Keratinocyte (primary cell): Measurements from ENCODE around the gene AK2. TPM values are rescaled to one million over a fixed set of nuclear protein-coding genes. Genes with fewer than 3 reads are reported as not detected.

ENCODE experiments used
- DNase-seq: peaks from one replicate; pipeline ENCODE4 v3.0.0-alpha.2; 2011; ENCODE audit warnings: low read depth, missing footprints, low spot score
- FAIRE-seq: peaks from 2 replicates; lab custom pipeline; 2011; peaks lifted over from hg19 to GRCh38; lab: Jason Lieb, UNC
- H2AFZ ChIP-seq: 2 replicates; pipeline ENCODE4 v1.6.0; 2012; ENCODE audit warnings: low read length, control low read depth, inconsistent platforms; ENCODE audit not compliant: control insufficient read depth
- H3K27ac ChIP-seq: 2 replicates; pipeline ENCODE4 v1.5.1; 2011; ENCODE audit warnings: low read length; ENCODE audit not compliant: control insufficient read depth, insufficient read depth
- H3K27me3 ChIP-seq: 3 replicates; pipeline ENCODE4 v1.6.0; 2011; ENCODE audit warnings: low read length; ENCODE audit not compliant: control insufficient read depth, insufficient read depth; ENCODE audit errors: extremely low read depth
- H3K36me3 ChIP-seq, 2 experiments: 2 replicates in 1 of 2; 3 replicates in 1 of 2; pipeline ENCODE4 v1.5.1; 2011; ENCODE audit warnings: low read length in 2 of 2, mild to moderate bottlenecking in 1 of 2; ENCODE audit not compliant: control insufficient read depth in 2 of 2, insufficient read depth in 2 of 2; ENCODE audit errors: extremely low read depth in 1 of 2
- H3K4me1 ChIP-seq: 3 replicates; pipeline ENCODE4 v1.5.1; 2011; ENCODE audit warnings: low read length; ENCODE audit not compliant: control insufficient read depth, insufficient read depth; ENCODE audit errors: extremely low read depth
- H3K4me2 ChIP-seq: 3 replicates; pipeline ENCODE4 v1.6.0; 2011; ENCODE audit warnings: low read depth, low read length; ENCODE audit not compliant: control insufficient read depth, insufficient read depth; ENCODE audit errors: extremely low read depth
- H3K4me3 ChIP-seq, 3 experiments: fragments of 200-600 bp in 1 of 3; sonication (generic) in 1 of 3; 2 replicates in 2 of 3; 3 replicates in 1 of 3; pipeline ENCODE4 v1.5.1; 2011 to 2016; ENCODE audit warnings: low read length in 3 of 3, mild to moderate bottlenecking in 3 of 3, control low read depth in 2 of 3, inconsistent platforms in 1 of 3, low read depth in 1 of 3, mixed read lengths in 1 of 3, mixed run types in 1 of 3, moderate library complexity in 1 of 3; ENCODE audit not compliant: control insufficient read depth in 2 of 3, insufficient read depth in 2 of 3; ENCODE audit errors: extremely low read depth in 1 of 3
- H3K79me2 ChIP-seq: 2 replicates; pipeline ENCODE4 v1.6.0; 2012; ENCODE audit warnings: low read length; ENCODE audit not compliant: control insufficient read depth, insufficient read depth
- H3K9ac ChIP-seq: 3 replicates; pipeline ENCODE4 v1.6.0; 2011; ENCODE audit warnings: low read length; ENCODE audit not compliant: control insufficient read depth, insufficient read depth; ENCODE audit errors: extremely low read depth
- H3K9me1 ChIP-seq: 3 replicates; pipeline ENCODE4 v1.6.0; 2011; ENCODE audit warnings: low read length; ENCODE audit not compliant: control insufficient read depth, insufficient read depth; ENCODE audit errors: extremely low read depth
- H3K9me3 ChIP-seq: 2 replicates; pipeline ENCODE4 v1.5.1; 2012; ENCODE audit warnings: low read depth, low read length; ENCODE audit not compliant: control insufficient read depth
- H4K20me1 ChIP-seq: 3 replicates; pipeline ENCODE4 v1.6.0; 2011; ENCODE audit warnings: low read length; ENCODE audit not compliant: control insufficient read depth, insufficient read depth; ENCODE audit errors: extremely low read depth
- CTCF ChIP-seq, 3 experiments: IDR thresholded peaks in 1 of 3; conservative IDR thresholded peaks in 1 of 3; optimal IDR thresholded peaks in 1 of 3; 2 replicates in 2 of 3; 3 replicates in 1 of 3; pipeline versions ENCODE3 to v1.5.1; 2011; ENCODE audit warnings: low read length in 3 of 3, mild to moderate bottlenecking in 3 of 3, moderate library complexity in 2 of 3, control low read depth in 1 of 3, inconsistent platforms in 1 of 3; ENCODE audit not compliant: insufficient read depth in 2 of 3; ENCODE audit errors: extremely low read depth in 1 of 3
- EZH2 ChIP-seq: IDR thresholded peaks from one replicate; pipeline ENCODE4 v1.6.1; 2012; ENCODE audit warnings: inconsistent platforms, mild to moderate bottlenecking, low read length, moderate library complexity
- dilution Hi-C: fragments of 300-500 bp; cut with MboI; formaldehyde crosslinking; loops from one replicate; pipeline ENCODE4 v1.7.0; 2020; ENCODE audit warnings: low sequenced_read_pairs; ENCODE audit not compliant: extremely low pct_ligation_motif_present
- polyA plus RNA-seq, 5 experiments: library from polyadenylated mRNA; depleted of rRNA in 3 of 5; stranded (reverse) in 3 of 5; stranded (forward) in 1 of 5; unstranded in 1 of 5; fragments of >200 nt; gene quantifications; 1 replicate in 1 of 5; 2 replicates in 3 of 5; 3 replicates in 1 of 5; pipeline versions ENCODE4 v1.2.1 to v1.2.3, GENCODE V29; 2011 to 2012; ENCODE audit warnings: missing spikeins in 2 of 5, low read depth in 1 of 5, low replicate concordance in 1 of 5

AK2 gene
- polyA plus RNA-seq, 1 donor (not counting 4 experiments of a cell fraction or from before 2014, with no cell fraction given) = 258 TPM

DNA sequence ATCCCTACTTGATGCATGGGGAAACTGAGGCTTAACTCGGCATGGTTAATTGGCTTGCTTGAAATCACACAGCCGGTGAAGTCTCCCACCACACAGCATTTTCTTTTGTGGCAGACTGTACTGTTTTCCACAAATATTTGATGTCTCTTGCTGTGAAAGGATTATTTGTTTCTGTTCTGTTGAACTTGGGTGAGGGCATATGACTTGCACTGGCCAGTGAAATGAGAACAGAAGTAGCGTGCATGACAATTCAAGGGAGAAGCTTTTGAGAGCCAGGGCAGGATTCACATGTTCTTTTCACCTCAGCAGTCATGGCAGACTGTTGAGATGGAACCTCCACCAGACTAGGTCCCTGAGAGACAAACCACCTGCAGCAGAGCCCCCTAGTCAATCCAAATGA is 11.7 kb upstream of the AK2 start:
- no peaks in the 10 kb centered on the region for H3K9me3 ChIP-seq
- no peak overlapping the region for H3K4me2 ChIP-seq
- H3K79me2 ChIP-seq = no peaks in the 10 kb centered on the region
- no peaks in the 10 kb centered on the region for H3K9me1 ChIP-seq
- no peak for DNase-seq
- H3K27ac ChIP-seq = no peak overlapping the region
- H4K20me1 ChIP-seq = no peaks in the 10 kb centered on the region
- dilution Hi-C loops = no loop called here
- H2AFZ ChIP-seq = no peak overlapping the region
- H3K36me3 ChIP-seq = no peaks in the 10 kb centered on the region
- peaks cover 29% of the 10 kb centered on the region for H3K4me1 ChIP-seq
- no peaks in the 10 kb centered on the region for H3K27me3 ChIP-seq
- no peak for FAIRE-seq
- TF ChIP-seq CTCF (optimal IDR thresholded peaks at IDR 0.05 in 1 of 3, IDR thresholded peaks at IDR 0.05 in 1 of 3, conservative IDR thresholded peaks at IDR 0.05 in 1 of 3; ENCODE audit: extremely low read depth in 1 of 3, insufficient read depth in 2 of 3, low read length in 3 of 3) = no peak
- TF ChIP-seq EZH2 = no peak
- H3K9ac ChIP-seq = no peak overlapping the region
- H3K4me3 ChIP-seq = no peak overlapping the region

DNA sequence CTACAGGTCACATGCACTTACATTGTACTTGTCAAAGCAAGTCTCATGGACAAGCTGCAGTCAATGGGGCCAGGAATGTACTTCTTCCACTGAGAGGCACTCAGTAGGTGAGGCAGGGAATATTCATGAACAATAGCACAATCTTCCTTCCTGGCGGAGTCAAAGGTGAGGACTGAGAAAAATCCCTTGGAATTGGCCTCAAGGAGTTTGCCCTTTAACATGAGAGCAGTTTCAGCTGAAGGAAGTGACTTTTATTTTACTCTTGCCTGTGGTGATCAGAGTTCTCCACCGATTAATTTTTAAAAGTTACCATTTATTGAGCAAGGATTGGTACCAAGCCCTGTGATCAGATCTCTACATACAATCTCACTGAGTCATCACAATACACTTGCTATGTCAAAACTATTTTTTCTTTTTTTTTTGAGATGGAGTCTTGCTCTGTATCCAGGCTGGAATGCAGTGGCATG is 11.2 kb upstream of the AK2 start:
- no peak overlapping the region for H3K4me3 ChIP-seq
- H3K27me3 ChIP-seq = no peaks in the 10 kb centered on the region
- H2AFZ ChIP-seq = no peak overlapping the region
- DNase-seq = no peak
- H4K20me1 ChIP-seq = no peaks in the 10 kb centered on the region
- H3K4me2 ChIP-seq = peak overlapping the region; percentile 28
- peak; percentile 73 for FAIRE-seq
- no peak overlapping the region for H3K9ac ChIP-seq
- H3K9me1 ChIP-seq = no peaks in the 10 kb centered on the region
- H3K27ac ChIP-seq = peak overlapping the region; percentile 40
- H3K9me3 ChIP-seq = no peaks in the 10 kb centered on the region
- H3K36me3 ChIP-seq = no peaks in the 10 kb centered on the region
- no peaks in the 10 kb centered on the region for H3K79me2 ChIP-seq
- dilution Hi-C loops = no loop called here
- H3K4me1 ChIP-seq = peaks cover 29% of the 10 kb centered on the region
- TF ChIP-seq EZH2 = no peak
- no peak for TF ChIP-seq CTCF (optimal IDR thresholded peaks at IDR 0.05 in 1 of 3, IDR thresholded peaks at IDR 0.05 in 1 of 3, conservative IDR thresholded peaks at IDR 0.05 in 1 of 3; ENCODE audit: extremely low read depth in 1 of 3, insufficient read depth in 2 of 3, low read length in 3 of 3)
